GM19452 (cell line): ENCODE data around the gene FATE1.

Experiments used
- ATAC-seq: cut with Tn5 transposase; IDR thresholded peaks from one replicate; pipeline ENCODE4 v1.9.1; 2021; ENCODE audit not compliant: unreplicated experiment

Gene FATE1

GRCh38 chrX:151703487-151703886 lies 12.3 kb upstream of the FATE1 start:
- ATAC-seq = no peak

GRCh38 chrX:151704041-151704663 lies 11.7 kb upstream of the FATE1 start:
- no peak for ATAC-seq

GRCh38 chrX:151708821-151709220 lies 7.0 kb upstream of the FATE1 start:
- no peak for ATAC-seq

GRCh38 chrX:151710457-151710856 lies 5.4 kb upstream of the FATE1 start:
- no peak for ATAC-seq

GRCh38 chrX:151711154-151711553 lies 4.7 kb upstream of the FATE1 start:
- ATAC-seq = no peak

GRCh38 chrX:151711787-151712186 lies 4.0 kb upstream of the FATE1 start:
- no peak for ATAC-seq

- ATAC-seq = no peak
Observed at GRCh38 chrX:151712253-151712652, 3.6 kb upstream of the FATE1 start.

GRCh38 chrX:151713849-151714248 lies 2.0 kb upstream of the FATE1 start:
- no peak for ATAC-seq

GRCh38 chrX:151714362-151714761 lies 1.5 kb upstream of the FATE1 start:
- no peak for ATAC-seq

- no peak for ATAC-seq
Observed at GRCh38 chrX:151722241-151722846, 6.5 kb downstream of the FATE1 start.

GRCh38 chrX:151723156-151723760 lies 7.4 kb downstream of the FATE1 start:
- ATAC-seq = no peak

GRCh38 chrX:151724563-151725337 lies 8.9 kb downstream of the FATE1 start:
- no peak for ATAC-seq

- no peak for ATAC-seq
Observed at GRCh38 chrX:151725338-151725614, 9.4 kb downstream of the FATE1 start.

GRCh38 chrX:151726751-151727150 lies 10.9 kb downstream of the FATE1 start:
- no peak for ATAC-seq

- no peak for ATAC-seq
Observed at GRCh38 chrX:151727346-151727745, 11.5 kb downstream of the FATE1 start.

GRCh38 chrX:151729056-151729725 lies 13.4 kb downstream of the FATE1 start:
- ATAC-seq = no peak

GRCh38 chrX:151734446-151734845 lies 18.6 kb downstream of the FATE1 start, which contains the start of gene CNGA2:
Gene CNGA2 (plus strand): TSS chrX:151734746. CDS start chrX:151738484, 3,738 bp downstream.
- no peak for ATAC-seq

GRCh38 chrX:151735219-151735618 lies 19.4 kb downstream of the FATE1 start:
- no peak for ATAC-seq

- no peak for ATAC-seq
Observed at GRCh38 chrX:151736685-151737084, 20.9 kb downstream of the FATE1 start.

GRCh38 chrX:151737494-151737893 lies 21.7 kb downstream of the FATE1 start:
- ATAC-seq = no peak

GRCh38 chrX:151738751-151739150 lies 22.9 kb downstream of the FATE1 start:
- no peak for ATAC-seq
